Measurements from ENCODE around the gene TRIML2. TPM values are rescaled to one million over a fixed set of nuclear protein-coding genes. Genes with fewer than 3 reads are reported as not detected.

The TRIML2 gene, protein sequence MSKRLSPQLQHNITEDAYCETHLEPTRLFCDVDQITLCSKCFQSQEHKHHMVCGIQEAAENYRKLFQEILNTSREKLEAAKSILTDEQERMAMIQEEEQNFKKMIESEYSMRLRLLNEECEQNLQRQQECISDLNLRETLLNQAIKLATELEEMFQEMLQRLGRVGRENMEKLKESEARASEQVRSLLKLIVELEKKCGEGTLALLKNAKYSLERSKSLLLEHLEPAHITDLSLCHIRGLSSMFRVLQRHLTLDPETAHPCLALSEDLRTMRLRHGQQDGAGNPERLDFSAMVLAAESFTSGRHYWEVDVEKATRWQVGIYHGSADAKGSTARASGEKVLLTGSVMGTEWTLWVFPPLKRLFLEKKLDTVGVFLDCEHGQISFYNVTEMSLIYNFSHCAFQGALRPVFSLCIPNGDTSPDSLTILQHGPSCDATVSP
- total RNA-seq: under 1 TPM in 1 of 2 donors, not detected in 1; 0.74 TPM

DNA sequence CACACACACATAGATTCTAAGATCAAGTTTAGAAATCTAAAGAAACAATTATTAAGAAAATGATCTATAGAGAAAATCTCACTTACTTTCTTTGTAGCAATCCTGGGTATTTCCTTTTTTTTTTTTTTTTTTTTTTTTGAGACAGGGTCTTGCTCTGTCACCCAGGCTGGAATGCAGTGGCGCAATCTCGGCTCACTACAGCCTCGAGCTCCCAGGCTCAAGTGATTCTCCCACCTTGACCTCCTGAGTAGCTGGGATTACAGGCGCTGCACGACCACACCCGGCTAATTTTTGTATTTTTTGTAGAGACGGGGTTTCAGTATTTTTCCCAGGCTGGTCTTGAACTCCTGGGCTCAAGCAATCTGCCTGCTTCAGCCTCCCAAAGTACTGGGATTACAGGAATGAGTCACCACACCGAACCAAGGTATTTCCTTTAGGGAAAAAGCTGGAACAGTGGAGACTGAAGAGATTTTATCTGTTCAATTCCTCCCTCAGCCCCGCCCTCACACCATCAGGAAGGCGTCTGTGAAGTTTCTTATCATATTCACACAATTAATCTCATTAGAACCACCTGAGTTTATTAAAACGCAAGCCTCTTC, at the start of gene TRIML2:
TSS of gene TRIML2 (minus strand) at position 447 of the 599 bp plus-strand sequence. CDS start 4,235 bp downstream, outside the sequence.
- no peak for DNase-seq (ENCODE audit: low spot score)
- 64% methylated on average over 11 of the region's 11 CpGs for WGBS

DNA sequence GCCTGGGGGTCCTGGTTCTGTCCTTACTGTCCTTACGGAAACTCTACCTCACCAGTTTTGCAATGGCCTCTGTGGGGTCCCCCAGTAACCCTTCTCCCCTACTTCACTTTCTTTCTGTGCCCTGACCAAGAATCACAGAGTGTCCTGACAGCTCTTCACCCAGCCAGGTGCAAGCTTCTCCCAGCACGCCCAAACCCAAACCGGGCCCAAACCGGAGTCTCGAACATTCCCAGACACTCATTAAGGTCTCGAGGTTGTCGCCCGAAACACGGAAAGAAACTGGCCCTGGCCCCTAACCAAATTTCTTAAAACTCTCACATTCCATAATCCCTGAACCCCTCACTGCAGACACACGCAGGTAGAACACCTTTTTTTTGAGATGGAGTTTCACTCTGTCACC, 48.9 kb upstream of the TRIML2 start:
- no peak for DNase-seq (ENCODE audit: low spot score)
- Histone ChIP-seq H3K27me3 (replicated peaks; ENCODE audit: insufficient read depth) (no peaks in the 10 kb centered on the region), H3K27ac (no peak overlapping the region), H3K4me1 (replicated peaks) (no peaks in the 10 kb centered on the region), H3K9me3 (no peaks in the 10 kb centered on the region), H3K4me3 (no peak overlapping the region), H3K36me3 (no peaks in the 10 kb centered on the region)
- WGBS: 92% methylated on average over 10 of the region's 10 CpGs
- intact Hi-C loops (cut with DNase I): no loop called here
- TF ChIP-seq, protein P1, sequence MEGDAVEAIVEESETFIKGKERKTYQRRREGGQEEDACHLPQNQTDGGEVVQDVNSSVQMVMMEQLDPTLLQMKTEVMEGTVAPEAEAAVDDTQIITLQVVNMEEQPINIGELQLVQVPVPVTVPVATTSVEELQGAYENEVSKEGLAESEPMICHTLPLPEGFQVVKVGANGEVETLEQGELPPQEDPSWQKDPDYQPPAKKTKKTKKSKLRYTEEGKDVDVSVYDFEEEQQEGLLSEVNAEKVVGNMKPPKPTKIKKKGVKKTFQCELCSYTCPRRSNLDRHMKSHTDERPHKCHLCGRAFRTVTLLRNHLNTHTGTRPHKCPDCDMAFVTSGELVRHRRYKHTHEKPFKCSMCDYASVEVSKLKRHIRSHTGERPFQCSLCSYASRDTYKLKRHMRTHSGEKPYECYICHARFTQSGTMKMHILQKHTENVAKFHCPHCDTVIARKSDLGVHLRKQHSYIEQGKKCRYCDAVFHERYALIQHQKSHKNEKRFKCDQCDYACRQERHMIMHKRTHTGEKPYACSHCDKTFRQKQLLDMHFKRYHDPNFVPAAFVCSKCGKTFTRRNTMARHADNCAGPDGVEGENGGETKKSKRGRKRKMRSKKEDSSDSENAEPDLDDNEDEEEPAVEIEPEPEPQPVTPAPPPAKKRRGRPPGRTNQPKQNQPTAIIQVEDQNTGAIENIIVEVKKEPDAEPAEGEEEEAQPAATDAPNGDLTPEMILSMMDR (IDR thresholded peaks at IDR 0.05): no peak
- TF ChIP-seq POLR2A (IDR thresholded peaks at IDR 0.05): no peak
- no peak for TF ChIP-seq POLR2AphosphoS5 (IDR thresholded peaks at IDR 0.05)

More for the DNA sequence above, at the start of gene TRIML2:
- Histone ChIP-seq H3K4me3 (no peak within 1 kb of the TSS), H3K4me1 (replicated peaks) (no peaks in the 10 kb centered on the region), H3K9me3 (no peaks in the 10 kb centered on the region), H3K27ac (no peak within 1 kb of the TSS), H3K36me3 (no peaks in the 10 kb centered on the region), H3K27me3 (replicated peaks; ENCODE audit: insufficient read depth) (peaks cover 2% of the 10 kb centered on the region)
- intact Hi-C loops (cut with DNase I): no loop called here
- TF ChIP-seq, protein P1 (IDR thresholded peaks at IDR 0.05): no peak
- no peak for TF ChIP-seq POLR2A (IDR thresholded peaks at IDR 0.05)
- no peak for TF ChIP-seq POLR2AphosphoS5 (IDR thresholded peaks at IDR 0.05)

DNA sequence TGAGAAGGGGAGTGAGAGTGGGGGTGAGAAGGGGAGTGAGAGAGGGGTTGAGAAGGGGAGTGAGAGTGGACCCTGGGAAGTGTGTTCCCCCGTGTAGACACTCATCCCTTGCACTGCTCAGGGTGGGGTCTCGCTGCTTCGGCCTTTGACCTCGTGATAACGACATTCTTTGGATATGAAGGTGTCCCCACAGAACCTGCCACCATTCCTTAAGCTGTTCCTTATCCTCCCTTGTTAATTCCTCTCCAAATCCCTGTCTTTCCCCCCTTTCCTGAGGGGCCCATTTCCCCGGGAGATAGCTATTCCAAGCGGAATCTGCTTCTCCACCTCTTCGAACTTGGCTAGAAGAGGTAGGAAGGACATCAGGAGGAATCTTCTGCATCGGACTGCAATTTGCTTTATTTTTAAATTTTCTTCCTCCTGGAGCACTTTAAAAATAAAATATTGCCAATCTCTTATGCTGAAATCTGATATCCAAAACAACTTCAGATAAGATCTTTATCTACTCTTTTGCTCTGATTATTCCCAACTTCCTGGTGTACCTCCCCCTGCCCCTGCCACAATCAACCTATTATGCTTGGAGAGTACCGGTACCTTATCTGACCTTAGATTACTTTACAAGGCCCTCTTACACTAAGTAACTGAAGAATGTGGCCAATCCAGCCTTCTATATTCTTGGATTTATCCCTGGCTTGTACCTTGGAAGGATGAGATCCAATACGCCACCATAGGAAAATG, 45.4 kb upstream of the TRIML2 start:
- intact Hi-C loops (cut with DNase I): no loop called here
- 70% methylated on average over 11 of the region's 11 CpGs for WGBS
- no peak for DNase-seq (ENCODE audit: low spot score)
- Histone ChIP-seq H3K9me3 (no peaks in the 10 kb centered on the region), H3K4me3 (no peak overlapping the region), H3K4me1 (replicated peaks) (no peaks in the 10 kb centered on the region), H3K27ac (no peak overlapping the region), H3K36me3 (no peaks in the 10 kb centered on the region), H3K27me3 (replicated peaks; ENCODE audit: insufficient read depth) (no peaks in the 10 kb centered on the region)
- TF ChIP-seq, protein P1 (IDR thresholded peaks at IDR 0.05): no peak
- TF ChIP-seq POLR2AphosphoS5 (IDR thresholded peaks at IDR 0.05): no peak
- TF ChIP-seq POLR2A (IDR thresholded peaks at IDR 0.05): no peak

DNA sequence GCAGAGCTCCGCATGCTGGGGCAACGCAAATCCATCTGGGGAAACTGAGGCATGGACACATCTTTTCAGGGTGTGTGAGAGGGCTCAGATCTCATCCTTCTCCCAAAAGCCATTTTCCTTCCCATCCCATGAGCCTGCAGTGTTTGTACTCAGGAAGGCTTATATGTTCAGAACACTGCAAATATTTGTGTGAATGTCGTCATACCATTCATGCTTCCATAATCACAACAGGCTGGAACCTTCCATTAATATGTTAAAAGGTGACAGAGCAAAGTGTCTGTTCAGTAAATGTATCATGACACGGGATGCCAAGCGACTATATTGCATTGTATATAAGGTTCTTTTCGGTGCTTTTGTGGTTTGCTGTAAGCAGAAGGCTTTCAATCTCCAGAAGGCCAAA, 38.4 kb upstream of the TRIML2 start:
- no peak overlapping the region for H3K27ac ChIP-seq
- no peaks in the 10 kb centered on the region for H3K36me3 ChIP-seq
- H3K4me1 ChIP-seq (replicated peaks): no peaks in the 10 kb centered on the region
- intact Hi-C loops (cut with DNase I): no loop called here
- H3K9me3 ChIP-seq: no peaks in the 10 kb centered on the region
- DNase-seq (ENCODE audit: low spot score): no peak
- H3K4me3 ChIP-seq: no peak overlapping the region
- no peaks in the 10 kb centered on the region for H3K27me3 ChIP-seq (replicated peaks; ENCODE audit: insufficient read depth)
- WGBS: 93% methylated on average over 6 of the region's 6 CpGs
- TF ChIP-seq POLR2A (IDR thresholded peaks at IDR 0.05) (no peak), POLR2AphosphoS5 (IDR thresholded peaks at IDR 0.05) (no peak)
- TF ChIP-seq, protein P1 (IDR thresholded peaks at IDR 0.05): no peak
